Stimulated activated CD8-positive, alpha-beta memory T cell treated with anti-CD3 and anti-CD28 coated beads, Interleukin-7, amount 100 ng/mL, for 1 hour (primary cell): ENCODE results near the gene HDAC1.
"Not testable (repeated sequence)": the region's sequence is repeated elsewhere in the genome, so short reads cannot be mapped to it uniquely, and the experiment has no call there.

Experiments used
- DNase-seq, 2 donors: peaks; one replicate each; pipeline ENCODE4 v3.0.0-alpha.2; 2020; ENCODE audit warnings: low read depth in 2 of 2

Gene HDAC1

DNA sequence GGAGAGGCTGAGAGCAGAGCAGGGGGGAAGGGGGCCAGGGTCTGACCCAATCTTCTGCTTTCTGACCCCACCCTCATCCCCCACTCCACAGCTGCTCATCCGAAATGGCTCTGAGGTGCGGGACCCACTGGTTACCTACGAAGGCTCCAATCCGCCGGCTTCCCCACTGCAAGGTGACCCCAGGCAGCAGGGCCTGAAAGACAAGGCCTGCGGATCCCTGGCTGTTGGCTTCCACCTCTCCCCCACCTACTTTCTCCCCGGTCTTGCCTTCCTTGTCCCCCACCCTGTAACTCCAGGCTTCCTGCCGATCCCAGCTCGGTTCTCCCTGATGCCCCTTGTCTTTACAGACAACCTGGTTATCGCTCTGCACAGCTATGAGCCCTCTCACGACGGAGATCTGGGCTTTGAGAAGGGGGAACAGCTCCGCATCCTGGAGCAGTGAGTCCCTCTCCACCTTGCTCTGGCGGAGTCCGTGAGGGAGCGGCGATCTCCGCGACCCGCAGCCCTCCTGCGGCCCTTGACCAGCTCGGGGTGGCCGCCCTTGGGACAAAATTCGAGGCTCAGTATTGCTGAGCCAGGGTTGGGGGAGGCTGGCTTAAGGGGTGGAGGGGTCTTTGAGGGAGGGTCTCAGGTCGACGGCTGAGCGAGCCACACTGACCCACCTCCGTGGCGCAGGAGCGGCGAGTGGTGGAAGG lies 17.1 kb upstream of the HDAC1 start:
- DNase-seq, result no peak

DNA sequence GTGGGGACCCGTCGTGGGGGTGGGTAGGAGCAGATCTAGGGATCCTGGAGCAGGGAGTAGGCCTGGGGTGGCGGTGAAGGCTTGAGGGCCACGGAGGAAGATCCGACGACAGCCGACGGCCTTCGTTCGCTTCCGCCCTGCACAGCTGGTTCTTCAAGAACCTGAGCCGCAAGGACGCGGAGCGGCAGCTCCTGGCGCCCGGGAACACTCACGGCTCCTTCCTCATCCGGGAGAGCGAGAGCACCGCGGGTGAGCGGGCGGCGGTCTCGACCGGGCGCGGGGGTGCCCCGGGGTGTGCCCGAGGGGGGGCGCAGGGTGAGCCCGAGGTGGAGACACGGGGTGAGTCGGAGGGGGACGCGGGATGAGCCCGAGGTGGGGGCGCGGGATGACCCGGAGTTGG lies 16.5 kb upstream of the HDAC1 start:
- DNase-seq, result no peak

DNA sequence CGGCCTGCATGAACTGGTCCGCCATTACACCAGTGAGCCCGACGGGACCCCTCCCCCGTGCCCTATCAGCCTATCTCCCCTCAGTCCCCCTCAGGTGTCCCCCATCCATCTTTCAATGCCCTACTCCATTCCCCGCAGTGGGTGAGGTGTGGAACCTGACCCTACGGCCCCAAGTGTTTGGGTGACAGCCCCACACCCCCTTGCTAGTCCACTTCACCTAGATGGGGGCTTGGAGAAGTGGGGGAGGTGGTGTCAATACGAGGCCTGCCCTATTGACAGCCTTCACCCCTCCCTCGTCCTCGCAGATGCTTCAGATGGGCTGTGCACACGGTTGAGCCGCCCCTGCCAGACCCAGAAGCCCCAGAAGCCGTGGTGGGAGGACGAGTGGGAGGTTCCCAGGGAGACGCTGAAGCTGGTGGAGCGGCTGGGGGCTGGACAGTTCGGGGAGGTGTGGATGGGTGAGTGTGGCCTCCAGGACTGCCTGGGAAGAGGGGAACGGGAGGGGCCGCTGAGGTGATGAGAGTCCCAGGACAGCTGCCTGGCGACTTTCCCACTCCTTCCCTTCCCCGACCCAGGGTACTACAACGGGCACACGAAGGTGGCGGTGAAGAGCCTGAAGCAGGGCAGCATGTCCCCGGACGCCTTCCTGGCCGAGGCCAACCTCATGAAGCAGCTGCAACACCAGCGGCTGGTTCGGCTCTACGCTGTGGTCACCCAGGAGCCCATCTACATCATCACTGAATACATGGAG lies 15.7 kb upstream of the HDAC1 start:
- no peak for DNase-seq

DNA sequence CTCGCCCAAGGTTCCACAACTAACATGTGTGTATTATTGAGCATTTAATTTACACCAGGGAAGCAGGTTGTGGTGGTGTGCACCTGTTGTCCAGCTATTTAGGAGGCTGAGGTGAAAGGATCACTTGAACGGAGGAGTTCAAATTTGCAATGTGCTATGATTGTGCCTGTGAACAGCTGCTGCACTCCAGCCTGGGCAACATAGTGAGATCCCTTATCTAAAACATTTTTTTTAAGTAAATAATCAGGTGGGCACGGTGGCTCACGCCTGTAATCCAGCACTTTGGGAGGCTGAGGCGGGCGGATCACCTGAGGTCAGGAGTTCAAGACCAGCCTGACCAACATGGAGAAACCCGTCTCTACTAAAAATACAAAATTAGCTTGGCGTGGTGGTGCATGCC lies 7.1 kb upstream of the HDAC1 start:
- DNase-seq, result not testable (repeated sequence)

DNA sequence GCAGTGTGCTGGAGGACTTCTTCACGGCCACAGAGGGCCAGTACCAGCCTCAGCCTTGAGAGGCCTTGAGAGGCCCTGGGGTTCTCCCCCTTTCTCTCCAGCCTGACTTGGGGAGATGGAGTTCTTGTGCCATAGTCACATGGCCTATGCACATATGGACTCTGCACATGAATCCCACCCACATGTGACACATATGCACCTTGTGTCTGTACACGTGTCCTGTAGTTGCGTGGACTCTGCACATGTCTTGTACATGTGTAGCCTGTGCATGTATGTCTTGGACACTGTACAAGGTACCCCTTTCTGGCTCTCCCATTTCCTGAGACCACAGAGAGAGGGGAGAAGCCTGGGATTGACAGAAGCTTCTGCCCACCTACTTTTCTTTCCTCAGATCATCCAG lies 6.2 kb upstream of the HDAC1 start:
- no peak for DNase-seq

DNA sequence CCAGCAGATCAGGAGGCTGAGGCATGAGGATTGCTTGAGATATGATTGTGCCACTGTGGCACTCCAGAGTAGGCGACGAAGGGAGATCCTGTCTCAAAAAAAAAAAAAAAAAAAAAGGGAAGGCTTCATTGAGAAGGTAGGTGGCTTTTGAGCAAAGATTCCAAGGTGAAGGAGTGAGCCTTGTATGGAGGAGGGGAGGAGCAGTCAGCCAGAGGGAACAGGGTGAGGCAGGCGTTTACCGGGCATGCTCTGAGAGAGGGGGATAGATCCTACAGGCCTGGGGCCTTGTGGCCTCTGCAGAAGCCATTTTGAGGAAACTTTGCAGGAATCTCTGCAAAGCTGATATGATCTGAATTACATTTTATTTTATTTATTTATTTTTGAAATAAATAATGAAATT lies 5.1 kb upstream of the HDAC1 start:
- no peak for DNase-seq

DNA sequence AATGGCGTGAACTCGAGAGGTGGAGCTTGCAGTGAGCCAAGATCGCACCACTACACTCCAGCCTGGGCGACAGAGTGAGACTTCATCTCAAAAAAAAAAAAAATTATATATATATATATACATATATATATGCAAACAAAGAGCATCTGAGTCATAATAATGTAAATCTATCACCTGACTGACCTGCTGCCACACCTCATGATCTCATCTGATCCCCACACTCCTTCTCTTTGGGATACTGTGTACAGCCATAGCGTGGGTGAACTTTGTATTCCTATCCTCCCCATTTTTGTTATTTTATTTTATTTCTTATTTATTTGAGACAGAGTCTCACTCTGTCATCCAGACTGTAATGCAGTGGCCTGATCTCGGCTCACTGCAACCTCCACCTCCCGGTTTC lies 2.6 kb upstream of the HDAC1 start:
- DNase-seq, result no peak

DNA sequence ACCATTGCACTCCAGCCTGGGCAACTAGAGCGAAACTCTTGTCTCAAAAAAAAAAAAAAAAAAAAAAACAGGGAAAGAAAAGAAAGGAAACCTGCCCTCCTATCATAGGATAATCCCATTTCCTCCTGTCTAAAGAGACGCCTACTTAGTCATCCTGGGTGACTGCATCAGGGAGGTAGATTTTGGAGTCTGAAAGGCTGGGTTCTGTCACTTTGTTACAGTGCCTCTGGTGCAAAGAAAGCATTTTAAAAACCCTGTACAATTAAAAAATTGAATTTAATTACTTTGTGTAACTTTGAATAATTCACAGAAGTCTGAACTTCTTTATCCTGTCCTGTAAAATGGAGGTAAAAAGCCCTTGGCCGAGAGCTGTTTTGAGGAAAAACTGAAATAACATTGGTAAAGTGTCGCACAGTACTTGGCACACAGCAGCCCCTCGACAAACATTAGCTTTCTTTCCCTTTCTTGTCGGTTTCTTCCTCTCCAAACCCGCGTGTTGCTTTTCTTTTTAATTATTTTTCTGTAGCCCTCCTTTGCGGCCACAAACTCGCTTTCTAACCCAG lies 657 bp upstream of the HDAC1 start:
- DNase-seq, result no peak

DNA sequence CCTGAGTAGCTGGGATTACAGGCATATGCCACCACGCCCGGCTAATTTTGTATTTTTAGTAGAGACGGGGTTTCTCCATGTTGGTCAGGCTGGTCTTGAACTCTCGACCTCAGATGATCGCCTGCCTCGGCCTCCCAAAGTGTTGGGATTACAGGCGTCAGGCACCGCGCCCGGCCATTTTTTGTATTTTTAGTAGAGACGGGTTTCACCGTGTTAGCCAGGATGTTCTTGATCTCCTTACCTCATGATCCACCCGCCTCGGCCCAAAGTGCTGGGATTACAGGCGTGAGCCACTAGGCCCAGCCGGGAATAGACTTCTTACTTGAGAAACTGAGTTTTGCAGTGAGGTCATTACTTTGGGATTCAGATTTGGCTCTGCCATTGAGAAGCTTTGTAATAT lies 6.3 kb downstream of the HDAC1 start:
- not testable (repeated sequence) for DNase-seq

DNA sequence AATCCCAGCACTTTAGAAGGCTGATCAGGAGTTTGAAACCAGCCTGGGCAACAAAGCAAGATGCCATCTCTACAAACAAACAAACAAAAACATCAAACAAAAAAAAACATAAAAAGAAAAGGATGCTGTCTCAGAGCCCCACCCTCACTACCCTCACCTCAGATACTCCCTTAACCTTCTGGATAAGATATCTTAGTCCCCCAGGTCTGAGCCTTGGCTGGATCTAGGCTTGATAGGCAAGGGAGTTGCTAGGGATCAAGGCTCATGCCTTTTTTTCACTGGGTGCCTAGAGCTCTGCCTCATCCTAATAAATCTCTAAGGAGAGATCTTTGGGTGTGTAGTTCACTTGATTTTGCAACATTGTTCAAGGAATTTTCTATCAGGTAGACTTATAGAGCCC lies 7.4 kb downstream of the HDAC1 start:
- no peak for DNase-seq

DNA sequence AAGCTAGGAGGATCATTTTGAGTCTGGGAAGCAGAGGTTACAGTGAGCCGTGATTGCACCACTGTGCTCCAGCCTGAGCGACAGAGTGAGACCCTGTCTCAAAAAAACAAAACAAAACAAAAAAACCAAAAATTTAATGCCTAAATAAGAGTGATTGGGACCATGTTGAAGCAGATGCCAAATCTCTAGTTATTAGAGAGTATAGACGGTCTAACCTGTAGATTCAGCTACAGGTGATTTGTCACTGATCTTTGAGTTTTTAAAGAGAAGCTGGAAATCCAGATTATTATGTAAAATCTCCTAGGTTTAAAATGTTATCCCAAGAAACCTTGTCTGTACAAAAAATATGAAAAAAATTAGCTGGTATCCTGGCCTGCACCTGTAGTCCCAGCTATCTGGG lies 11.5 kb downstream of the HDAC1 start:
- DNase-seq, result no peak

DNA sequence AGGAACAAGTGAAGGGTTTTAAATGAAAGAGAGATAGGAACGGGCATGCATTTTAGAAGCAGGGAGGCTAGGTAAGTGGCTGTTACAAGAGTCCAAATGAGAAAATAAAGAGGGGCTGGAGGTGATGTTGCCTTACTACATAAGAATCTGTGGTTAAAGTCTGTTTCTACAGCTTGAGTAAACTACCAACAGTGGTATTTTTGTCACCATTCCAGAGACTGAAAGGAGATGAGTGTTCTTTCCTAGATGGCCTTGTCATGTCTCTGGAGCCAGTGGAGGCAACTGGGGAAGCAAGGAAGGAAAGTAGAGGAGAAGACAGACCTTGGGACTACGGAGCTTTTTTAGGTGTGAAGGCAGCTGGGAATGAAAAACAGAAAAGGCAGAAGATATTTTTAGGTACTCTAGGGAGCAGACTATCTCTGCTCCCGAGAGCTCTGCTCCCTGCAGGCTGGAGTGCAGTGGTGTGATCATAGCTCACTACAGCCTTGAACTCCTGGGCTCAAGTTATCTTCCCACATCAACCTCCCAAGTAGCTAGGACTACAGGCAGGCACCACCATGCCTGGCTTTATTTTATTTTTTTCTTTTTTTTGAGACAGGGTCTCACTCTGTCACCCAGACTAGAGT lies 12.2 kb downstream of the HDAC1 start:
- DNase-seq, result no peak

DNA sequence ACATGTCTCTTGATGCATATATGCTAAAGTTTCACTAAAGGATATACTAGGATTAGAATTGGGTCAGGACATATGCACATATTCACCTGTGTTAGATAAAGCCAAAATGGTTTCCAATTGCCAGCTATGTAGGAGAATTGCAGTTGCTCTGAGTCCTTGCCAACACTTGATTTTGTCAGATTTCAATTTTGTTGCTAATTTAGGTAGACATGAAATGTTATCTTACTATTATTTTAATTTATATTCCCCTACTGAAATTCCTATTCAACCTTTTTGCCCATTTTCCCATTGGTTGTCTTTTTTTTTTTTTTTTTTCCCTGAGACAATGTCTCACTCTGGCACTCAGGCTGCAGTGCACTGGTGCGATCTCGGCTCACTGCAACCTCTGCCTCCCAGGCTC lies 13.4 kb downstream of the HDAC1 start:
- DNase-seq, result no peak

DNA sequence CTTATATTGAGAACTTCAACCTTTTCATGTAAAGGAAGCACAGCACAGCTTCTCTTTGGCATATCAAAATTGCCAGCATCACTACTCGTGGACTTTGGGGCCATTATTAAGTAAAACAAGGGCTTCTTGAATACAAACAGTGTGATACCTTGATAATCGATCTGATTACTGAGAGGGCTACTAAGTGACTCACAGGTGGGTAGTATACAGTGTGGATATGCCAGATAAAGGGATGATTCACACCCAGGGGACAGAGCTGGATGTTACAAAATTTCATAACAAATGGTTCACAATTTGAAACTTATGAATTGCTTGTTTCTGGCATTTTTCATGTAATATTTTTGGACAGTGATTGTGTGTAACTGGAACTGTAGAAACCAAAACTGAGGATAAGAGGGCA lies 15.4 kb downstream of the HDAC1 start:
- no peak for DNase-seq

DNA sequence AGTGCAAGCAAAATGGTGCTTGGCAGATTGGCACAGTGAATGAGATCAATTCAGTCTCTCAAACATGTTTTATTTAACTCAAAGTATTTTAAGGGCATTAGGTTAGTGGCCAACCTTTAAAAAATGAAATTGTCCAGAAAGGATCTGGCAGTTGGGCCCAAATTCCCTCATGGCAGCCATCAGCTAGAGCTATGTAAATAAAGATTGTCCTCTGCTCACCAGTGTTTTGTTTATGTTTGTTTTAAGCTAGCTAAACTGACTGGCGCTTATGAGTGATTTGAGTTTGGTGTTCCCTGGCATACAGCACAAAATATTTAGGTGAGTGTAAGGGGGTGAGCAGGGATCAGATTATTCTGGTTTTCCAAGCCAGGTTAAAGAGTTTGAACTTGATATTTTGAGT lies 18.1 kb downstream of the HDAC1 start:
- no peak for DNase-seq

DNA sequence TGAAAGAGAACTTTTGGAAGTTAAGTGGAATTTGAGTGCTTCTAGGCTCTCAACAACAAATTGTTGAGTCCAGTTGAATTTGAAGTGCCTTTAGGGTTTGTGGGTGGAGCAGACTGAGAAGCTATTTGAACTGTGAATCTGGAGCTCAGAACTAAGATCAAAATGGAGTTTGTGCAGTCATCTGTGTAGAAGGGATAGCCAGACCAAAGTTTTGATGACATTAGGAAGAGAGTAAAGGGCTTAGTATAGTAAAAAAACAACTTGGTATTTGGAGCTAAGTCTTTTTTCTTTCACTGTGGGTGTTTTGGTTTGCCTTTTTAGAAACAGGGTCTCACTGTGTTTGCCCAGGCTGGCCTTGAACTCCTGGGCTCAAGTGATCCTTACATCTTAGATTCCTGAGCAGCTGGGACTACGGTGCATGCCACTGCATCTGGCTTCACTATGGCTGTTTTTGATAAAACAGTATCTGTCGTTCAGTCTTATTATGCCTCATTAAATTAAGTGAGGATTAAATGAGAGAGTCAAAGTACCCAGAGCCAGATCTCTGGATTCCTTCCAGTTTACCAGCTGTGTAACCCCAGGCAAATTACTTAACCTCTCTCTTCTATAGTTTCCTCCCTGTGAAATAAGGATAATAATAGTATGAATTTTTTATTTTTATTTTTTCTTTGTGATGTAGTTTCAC lies 20.0 kb downstream of the HDAC1 start:
- no peak for DNase-seq

DNA sequence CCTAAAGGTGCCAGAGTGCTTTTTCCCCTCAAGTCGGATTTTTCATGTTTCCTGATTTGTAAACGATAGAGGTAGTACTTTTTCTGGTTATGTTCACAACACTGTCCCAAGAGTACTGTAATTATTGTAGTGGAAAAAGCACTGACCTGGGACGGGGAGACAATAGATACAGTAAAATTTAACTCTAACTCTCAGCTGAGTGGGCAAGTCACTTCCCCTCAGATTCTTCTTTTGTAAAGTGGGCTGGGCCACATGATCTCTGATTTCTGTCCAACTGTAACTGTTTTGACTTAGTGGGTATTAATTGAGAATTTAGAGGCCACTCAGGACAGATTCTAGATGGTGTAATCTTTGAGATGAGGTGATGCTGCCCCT lies 25.0 kb downstream of the HDAC1 start:
- DNase-seq, result no peak

DNA sequence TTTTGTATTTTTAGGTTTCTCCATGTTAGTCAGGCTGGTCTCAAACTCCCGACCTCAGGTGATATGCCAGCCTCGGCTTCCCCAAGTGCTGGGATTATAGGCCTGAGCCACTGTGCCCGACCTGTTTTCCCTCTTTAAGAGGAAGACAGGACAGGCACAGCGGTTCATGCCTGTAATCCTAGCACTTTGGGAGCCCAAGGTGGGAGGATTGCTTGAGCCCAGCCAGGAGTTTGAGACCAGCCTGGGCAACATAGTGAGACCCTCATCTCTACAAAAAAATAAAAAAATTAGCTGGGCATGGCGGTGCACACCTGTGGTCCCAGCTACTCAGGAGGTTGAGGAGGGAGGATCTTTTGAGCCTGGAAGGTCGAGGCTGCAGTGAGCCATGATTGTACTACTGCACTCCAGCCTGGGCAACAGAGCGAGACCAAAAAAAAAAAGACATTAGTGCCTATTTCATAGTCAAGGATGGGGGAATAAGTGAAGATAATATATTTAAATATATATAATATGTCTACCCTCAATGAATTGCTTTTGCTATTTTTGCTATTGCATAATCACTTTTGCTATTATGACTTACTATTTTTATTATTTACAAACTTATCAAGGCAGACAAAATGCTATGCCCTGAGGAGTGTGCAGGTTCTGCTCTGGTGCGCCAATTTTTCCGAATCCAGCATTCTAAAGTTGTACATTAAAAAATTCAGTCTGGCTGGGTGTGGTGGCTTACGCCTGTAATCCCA lies 26.4 kb downstream of the HDAC1 start:
- no peak for DNase-seq

DNA sequence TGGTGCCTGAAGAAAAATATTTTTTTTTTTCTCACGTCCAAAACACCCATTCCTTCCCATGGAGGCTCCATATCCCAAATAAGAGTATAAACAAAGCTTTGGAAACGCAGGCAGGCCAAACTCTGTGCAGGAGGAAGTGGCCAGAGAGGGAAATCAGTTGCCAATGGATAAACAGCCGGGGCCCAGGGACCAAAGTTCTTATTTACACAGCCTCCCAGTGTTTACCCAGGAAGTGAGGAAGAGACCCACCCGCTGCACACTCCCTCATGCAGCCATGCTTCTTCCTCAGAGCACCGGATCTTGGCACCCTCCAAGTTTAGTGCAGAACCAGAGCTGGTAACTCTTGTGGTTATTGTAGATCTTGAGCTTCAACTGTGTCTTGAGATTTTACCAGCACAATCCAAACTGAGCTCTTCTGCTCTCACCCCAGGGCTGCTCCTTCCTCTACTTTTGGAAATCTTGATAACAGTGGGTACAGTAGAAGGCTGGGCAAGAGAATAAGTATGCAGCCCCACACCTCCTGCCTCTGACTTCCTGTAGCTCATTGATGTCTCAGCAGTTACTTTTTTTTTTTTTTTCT lies 29.9 kb downstream of the HDAC1 start:
- DNase-seq, result no peak

DNA sequence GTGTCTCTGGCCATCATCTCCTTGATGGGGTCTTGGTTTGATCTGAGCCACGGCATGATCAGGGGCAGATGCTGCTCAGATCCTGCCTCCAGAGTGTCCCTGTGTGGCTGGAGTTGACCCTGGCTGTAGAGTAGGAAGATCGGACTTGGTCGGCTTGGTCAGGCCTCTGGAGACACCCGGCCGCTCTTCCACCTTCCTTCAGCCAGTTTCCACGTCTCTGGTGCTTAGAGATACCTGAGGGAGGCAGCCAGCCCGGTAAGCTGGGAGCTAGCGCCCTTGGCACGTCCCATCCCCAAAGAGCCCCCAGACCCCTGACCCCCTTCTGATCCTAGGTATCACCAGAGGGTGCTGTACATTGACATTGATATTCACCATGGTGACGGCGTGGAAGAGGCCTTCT lies 35.3 kb downstream of the HDAC1 start:
- no peak for DNase-seq

DNA sequence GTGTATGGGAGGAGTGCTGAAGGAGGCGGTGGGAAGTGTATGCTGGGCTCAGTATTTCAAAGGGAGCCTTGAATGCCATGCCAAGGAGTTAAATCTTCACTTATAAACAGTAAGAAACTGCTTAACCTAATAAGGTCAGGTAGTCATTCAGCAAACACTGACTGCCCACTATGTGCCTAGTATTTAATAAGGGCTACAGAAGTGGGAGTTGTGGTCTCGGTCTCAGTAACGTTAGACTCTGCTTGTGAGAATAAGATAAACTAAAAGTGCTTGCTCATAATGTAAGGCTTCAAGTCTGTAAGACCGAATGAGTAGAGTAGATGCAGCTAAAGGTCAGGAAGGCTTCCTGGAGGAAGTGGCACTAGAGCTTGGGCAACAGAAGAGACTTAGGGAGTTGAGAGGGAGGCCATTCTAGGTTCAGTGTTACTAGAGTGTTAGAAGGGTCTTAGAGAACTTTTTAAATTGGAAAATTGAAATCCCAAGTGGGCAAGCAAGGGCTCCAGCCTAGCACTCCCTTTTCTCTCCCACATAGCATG lies 38.1 kb downstream of the HDAC1 start:
- DNase-seq, result no peak
